OCI-LY3 (cell line): ENCODE measurements around the gene NSG1.

ENCODE experiments used
- H2AFZ ChIP-seq: fragments of 200-600, 300-600 bp; shearing (Covaris generic); 2 replicates; pipeline ENCODE4 v1.6.0; 2014; ENCODE audit warnings: antibody characterized with exemption, low read depth, low read length
- H3K27ac ChIP-seq: fragments of 200-600, 300-600 bp; sonication (generic); 2 replicates; pipeline ENCODE4 v1.5.1; 2014; ENCODE audit warnings: mild to moderate bottlenecking, low read length, moderate library complexity, mixed read lengths
- H3K27me3 ChIP-seq: fragments of 200-600, 300-600 bp; sonication (generic); 2 replicates; pipeline ENCODE4 v1.6.1; 2014; ENCODE audit warnings: low read depth, low read length, mixed read lengths
- H3K36me3 ChIP-seq: fragments of 200-600, 300-600 bp; sonication (generic); replicated peaks from 2 replicates; pipeline ENCODE3; 2014; ENCODE audit warnings: low read depth, low read length, mixed read lengths
- H3K4me1 ChIP-seq: fragments of 300-600, 200-600 bp; sonication (generic); 2 replicates; pipeline ENCODE4 v1.6.1; 2014; ENCODE audit warnings: low read length, mixed read lengths
- H3K4me2 ChIP-seq: fragments of 200-600, 300-600 bp; sonication (generic); 2 replicates; pipeline ENCODE4 v1.6.1; 2014; ENCODE audit warnings: low read length, mixed read lengths
- H3K4me3 ChIP-seq: fragments of 300-600, 200-600 bp; sonication (generic); 2 replicates; pipeline ENCODE4 v1.5.1; 2014; ENCODE audit warnings: antibody characterized with exemption, mild to moderate bottlenecking, low read length, moderate library complexity
- H3K79me2 ChIP-seq: fragments of 300-600, 200-600 bp; shearing (Covaris generic); 2 replicates; pipeline ENCODE4 v1.6.1; 2014; ENCODE audit warnings: mild to moderate bottlenecking, low read length, mixed read lengths
- H3K9ac ChIP-seq: fragments of 300-600, 200-600 bp; shearing (Covaris generic); 2 replicates; pipeline ENCODE4 v1.6.0; 2014; ENCODE audit warnings: mild to moderate bottlenecking, low read length, moderate library complexity
- H3K9me3 ChIP-seq: fragments of 200-600, 300-600 bp; shearing (Covaris generic); 2 replicates; pipeline ENCODE4 v1.6.1; 2014; ENCODE audit warnings: low read length, mixed read lengths; ENCODE audit not compliant: insufficient read depth
- H4K20me1 ChIP-seq: fragments of 200-600, 300-600 bp; sonication (generic); 2 replicates; pipeline ENCODE4 v1.6.1; 2016; ENCODE audit warnings: low read length, mixed read lengths; ENCODE audit not compliant: insufficient read depth
- EZH2phosphoT487 ChIP-seq: fragments of 200-600 bp; shearing (Covaris generic); IDR thresholded peaks from 2 replicates; pipeline ENCODE4 v1.6.1; 2018; ENCODE audit warnings: antibody characterized with exemption, mixed run types, low read depth
- TF ChIP-seq, protein P1 (sequence below): fragments of 200-600, 300-600 bp; sonication (generic); IDR thresholded peaks from 2 replicates; pipeline ENCODE4 v1.5.1; 2014; ENCODE audit warnings: antibody characterized with exemption, low read length, low read depth

The NSG1 gene

GRCh38 chr4:4391866-4392265 lies 5.0 kb downstream of the NSG1 start:
- Histone ChIP-seq H4K20me1 (no peaks in the 10 kb centered on the region), H3K4me1 (peaks cover 15% of the 10 kb centered on the region), H3K4me3 (no peak overlapping the region), H3K79me2 (no peaks in the 10 kb centered on the region), H3K4me2 (no peak overlapping the region), H3K27me3 (no peaks in the 10 kb centered on the region), H2AFZ (no peak overlapping the region), H3K27ac (no peak overlapping the region), H3K9me3 (no peaks in the 10 kb centered on the region), H3K36me3 (no peaks in the 10 kb centered on the region), H3K9ac (no peak overlapping the region)
- no peak for TF ChIP-seq EZH2phosphoT487
- TF ChIP-seq, protein P1, sequence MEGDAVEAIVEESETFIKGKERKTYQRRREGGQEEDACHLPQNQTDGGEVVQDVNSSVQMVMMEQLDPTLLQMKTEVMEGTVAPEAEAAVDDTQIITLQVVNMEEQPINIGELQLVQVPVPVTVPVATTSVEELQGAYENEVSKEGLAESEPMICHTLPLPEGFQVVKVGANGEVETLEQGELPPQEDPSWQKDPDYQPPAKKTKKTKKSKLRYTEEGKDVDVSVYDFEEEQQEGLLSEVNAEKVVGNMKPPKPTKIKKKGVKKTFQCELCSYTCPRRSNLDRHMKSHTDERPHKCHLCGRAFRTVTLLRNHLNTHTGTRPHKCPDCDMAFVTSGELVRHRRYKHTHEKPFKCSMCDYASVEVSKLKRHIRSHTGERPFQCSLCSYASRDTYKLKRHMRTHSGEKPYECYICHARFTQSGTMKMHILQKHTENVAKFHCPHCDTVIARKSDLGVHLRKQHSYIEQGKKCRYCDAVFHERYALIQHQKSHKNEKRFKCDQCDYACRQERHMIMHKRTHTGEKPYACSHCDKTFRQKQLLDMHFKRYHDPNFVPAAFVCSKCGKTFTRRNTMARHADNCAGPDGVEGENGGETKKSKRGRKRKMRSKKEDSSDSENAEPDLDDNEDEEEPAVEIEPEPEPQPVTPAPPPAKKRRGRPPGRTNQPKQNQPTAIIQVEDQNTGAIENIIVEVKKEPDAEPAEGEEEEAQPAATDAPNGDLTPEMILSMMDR, result no peak

DNA sequence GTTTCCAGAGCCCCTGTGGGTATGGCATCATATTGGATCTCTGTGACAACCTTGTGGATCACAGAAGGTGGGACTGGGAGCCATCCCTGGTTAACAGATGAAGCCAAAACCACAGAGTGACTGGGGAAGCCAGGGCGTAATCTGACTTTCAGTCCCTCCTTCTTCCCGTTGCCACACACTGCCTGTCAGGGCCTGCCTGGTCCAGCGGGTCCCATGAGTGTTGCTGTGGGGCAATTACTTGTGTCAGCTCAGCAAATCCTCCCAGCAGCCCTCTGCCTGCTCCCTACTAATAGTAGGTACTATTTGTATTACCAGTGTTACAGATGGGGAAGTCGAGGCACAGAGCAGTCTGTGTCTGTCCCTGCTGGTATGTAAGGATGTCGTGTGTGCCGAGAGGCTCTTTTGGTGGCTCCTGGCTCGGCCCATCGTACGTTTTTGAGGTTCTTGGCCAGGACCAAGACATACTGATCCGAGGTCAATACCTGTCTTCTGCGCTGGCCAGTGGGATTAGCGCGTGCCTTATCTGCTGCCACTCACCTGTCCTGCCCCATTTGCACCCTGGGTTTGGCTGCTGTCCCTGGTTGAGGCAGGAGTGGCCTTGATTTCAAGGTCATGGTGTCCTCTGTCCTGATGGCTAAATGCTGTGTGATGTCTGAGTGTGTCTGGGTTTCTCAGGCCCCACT lies 5.7 kb downstream of the NSG1 start:
- no peak overlapping the region for H3K4me3 ChIP-seq
- H3K9ac ChIP-seq, result no peak overlapping the region
- H3K27ac ChIP-seq, result no peak overlapping the region
- H3K36me3 ChIP-seq, result no peaks in the 10 kb centered on the region
- peaks cover 18% of the 10 kb centered on the region for H3K4me1 ChIP-seq
- no peaks in the 10 kb centered on the region for H3K79me2 ChIP-seq
- no peaks in the 10 kb centered on the region for H3K9me3 ChIP-seq
- H4K20me1 ChIP-seq, result no peaks in the 10 kb centered on the region
- H3K27me3 ChIP-seq, result no peaks in the 10 kb centered on the region
- TF ChIP-seq, protein P1, result no peak
- TF ChIP-seq EZH2phosphoT487, result no peak
- H3K4me2 ChIP-seq, result no peak overlapping the region
- no peak overlapping the region for H2AFZ ChIP-seq

DNA sequence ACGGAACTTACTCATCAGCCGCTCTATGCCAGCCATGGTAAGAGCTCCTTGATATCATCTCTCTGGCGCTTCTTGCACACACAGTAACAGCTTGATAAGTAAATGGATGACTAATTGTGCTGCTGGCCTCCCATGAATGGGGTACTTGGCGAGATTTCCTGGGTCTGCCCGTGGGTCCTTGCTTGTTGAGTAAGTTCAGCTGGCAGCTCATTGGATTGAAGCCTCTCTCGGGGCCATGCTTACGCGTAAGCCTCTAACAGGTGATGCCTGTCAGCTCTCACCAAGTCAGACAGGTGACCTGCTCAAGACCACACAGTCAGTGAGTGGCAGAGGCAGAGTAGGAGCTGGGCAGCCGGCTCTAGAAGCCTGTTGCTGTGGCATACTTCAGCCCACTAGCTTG lies 7.7 kb downstream of the NSG1 start:
- TF ChIP-seq EZH2phosphoT487, result no peak
- TF ChIP-seq, protein P1, result no peak
- no peak overlapping the region for H2AFZ ChIP-seq

DNA sequence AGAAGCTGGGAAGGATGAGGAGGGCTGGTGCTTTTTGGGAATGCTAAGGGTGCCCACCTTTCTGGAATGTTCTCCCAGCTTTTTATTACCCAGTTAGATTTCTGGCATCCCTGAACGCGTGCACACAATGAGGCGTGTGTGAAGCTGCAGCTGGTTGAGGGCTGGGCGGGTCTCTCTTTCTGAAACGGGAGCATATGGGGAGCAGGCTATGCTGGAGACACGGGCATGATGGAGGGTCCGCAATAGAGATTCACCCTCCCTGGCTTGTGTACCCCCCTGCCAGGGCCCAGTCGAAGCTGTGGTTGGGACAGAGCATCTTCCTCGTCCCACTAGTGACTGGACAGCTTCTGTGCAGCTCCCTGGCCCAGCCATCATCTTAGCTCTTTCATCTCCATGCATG lies 8.5 kb downstream of the NSG1 start:
- Histone ChIP-seq H3K27me3 (peaks cover 8% of the 10 kb centered on the region), H3K4me3 (peak overlapping the region; percentile 83), H2AFZ (peak overlapping the region; percentile 82; the same call in 1 of the 2 replicates), H3K36me3 (no peaks in the 10 kb centered on the region), H3K79me2 (no peaks in the 10 kb centered on the region), H3K27ac (no peak overlapping the region), H3K9ac (no peak overlapping the region), H4K20me1 (no peaks in the 10 kb centered on the region), H3K4me1 (peaks cover 18% of the 10 kb centered on the region), H3K9me3 (no peaks in the 10 kb centered on the region), H3K4me2 (peak overlapping the region; percentile 96)
- no peak for TF ChIP-seq EZH2phosphoT487
- TF ChIP-seq, protein P1, result no peak

More for the DNA sequence above, 7.7 kb downstream of the NSG1 start:
- Histone ChIP-seq H4K20me1 (no peaks in the 10 kb centered on the region), H3K4me2 (no peak overlapping the region), H3K79me2 (no peaks in the 10 kb centered on the region), H3K9me3 (no peaks in the 10 kb centered on the region), H3K36me3 (no peaks in the 10 kb centered on the region), H3K27ac (no peak overlapping the region), H3K27me3 (peaks cover under 1% of the 10 kb centered on the region; the same call in 1 of the 2 replicates), H3K9ac (no peak overlapping the region), H3K4me1 (peaks cover 18% of the 10 kb centered on the region), H3K4me3 (no peak overlapping the region)
